ENCODE data around the gene PANX1.

DNA sequence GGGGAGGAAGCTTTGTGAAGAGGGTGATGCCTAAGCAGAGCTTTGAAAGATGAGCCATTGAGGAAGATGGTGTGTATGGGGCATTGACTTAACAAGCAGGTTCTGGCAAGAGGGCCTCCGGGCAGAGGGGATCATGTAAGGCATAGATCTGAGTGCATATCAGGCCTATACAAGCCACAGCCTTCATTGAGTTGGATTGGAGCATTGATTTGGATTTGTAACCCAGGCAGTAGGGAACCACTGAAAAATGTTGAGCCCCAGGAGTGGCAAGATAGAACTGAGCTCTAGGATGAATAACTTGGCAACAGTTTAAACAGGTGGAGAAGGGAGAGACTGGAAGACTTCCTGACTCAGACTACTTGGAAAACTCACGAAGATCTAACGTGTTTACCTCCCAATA lies 21.4 kb downstream of the PANX1 start:
- no peak for TF ChIP-seq EP300 (IDR thresholded peaks at IDR 0.05; ENCODE audit: borderline replicate concordance in 1 of 2, control insufficient read depth in 1 of 2, low read depth in 2 of 2, low read length in 2 of 2)
- no peak for TF ChIP-seq NR2F1 (conservative IDR thresholded peaks at IDR 0.05)
- TF ChIP-seq, protein P1, sequence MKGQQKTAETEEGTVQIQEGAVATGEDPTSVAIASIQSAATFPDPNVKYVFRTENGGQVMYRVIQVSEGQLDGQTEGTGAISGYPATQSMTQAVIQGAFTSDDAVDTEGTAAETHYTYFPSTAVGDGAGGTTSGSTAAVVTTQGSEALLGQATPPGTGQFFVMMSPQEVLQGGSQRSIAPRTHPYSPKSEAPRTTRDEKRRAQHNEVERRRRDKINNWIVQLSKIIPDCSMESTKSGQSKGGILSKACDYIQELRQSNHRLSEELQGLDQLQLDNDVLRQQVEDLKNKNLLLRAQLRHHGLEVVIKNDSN (IDR thresholded peaks at IDR 0.05; ENCODE audit: borderline replicate concordance, extremely low read length, insufficient read depth, low read depth, low read length), result no peak
- no peak for TF ChIP-seq CTCF (IDR thresholded peaks at IDR 0.05 in 2 of 3, conservative IDR thresholded peaks at IDR 0.05 in 1 of 3; ENCODE audit: control insufficient read depth in 2 of 3, extremely low read depth in 1 of 3, insufficient read depth in 1 of 3, low read depth in 3 of 3, low read length in 3 of 3)
- no peak for TF ChIP-seq CBX3 (IDR thresholded peaks at IDR 0.05; ENCODE audit: borderline replicate concordance, low read depth)
- no peak for TF ChIP-seq RAD21 (IDR thresholded peaks at IDR 0.05; ENCODE audit: insufficient read depth, low read depth, low read length)
- no peak for TF ChIP-seq FOXK2 (IDR thresholded peaks at IDR 0.05)
- TF ChIP-seq TAF1 (IDR thresholded peaks at IDR 0.05; ENCODE audit: borderline replicate concordance, low read depth, low read length), result no peak
- no peak for TF ChIP-seq MAX (IDR thresholded peaks at IDR 0.05; ENCODE audit: low read depth, low read length)
- TF ChIP-seq EZH2 (IDR thresholded peaks at IDR 0.05; ENCODE audit: borderline replicate concordance, control insufficient read depth, low read depth, low read length), result no peak
- no peak for TF ChIP-seq RAD51 (IDR thresholded peaks at IDR 0.05)
- no peak for TF ChIP-seq TARDBP (IDR thresholded peaks at IDR 0.05; ENCODE audit: borderline replicate concordance)
